ENCODE measurements around the gene THOP1.

Gene THOP1

GRCh38 chr19:2761876-2762782, 23.2 kb upstream of the THOP1 start:
- FAIRE-seq (no peak), DNase-seq (ENCODE audit: extremely low spot score, insufficient read length, low read depth) (no peak)

DNA sequence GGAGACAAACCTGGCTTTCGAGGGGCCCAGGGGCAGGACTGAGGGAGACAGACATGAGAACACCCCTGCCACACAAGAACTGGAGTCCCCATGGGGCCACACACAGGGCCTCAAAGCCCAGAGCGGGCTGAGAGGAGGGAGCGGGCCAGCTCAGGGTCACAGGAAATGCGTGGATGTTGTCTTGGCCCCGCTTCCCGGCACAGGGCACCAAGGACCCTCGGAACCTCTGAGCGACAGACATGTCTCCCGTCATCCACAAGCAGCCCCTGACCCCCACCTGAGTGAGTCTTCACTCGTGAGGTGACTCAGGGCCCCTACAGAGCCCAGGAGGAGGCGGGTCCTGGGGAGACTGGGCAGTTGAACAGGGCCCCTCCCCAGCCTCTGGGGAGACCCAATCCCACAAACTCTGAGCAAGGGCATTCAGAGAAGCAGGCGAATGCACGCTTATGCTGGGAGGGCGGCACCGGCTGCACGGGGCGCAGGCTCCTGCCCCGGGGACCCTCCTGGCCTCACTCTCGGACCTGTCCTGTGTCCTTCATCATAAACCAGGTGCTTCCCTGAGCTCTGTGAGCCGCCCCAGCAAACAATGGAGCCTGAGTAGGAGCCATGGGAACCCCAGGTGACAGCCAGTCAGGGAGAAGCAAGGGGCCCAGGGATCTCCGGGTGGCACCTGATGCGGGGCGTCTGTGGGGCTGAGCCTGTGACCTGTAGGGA, 22.4 kb upstream of the THOP1 start:
- no peak for FAIRE-seq
- no peak for DNase-seq (ENCODE audit: extremely low spot score, insufficient read length, low read depth)

DNA sequence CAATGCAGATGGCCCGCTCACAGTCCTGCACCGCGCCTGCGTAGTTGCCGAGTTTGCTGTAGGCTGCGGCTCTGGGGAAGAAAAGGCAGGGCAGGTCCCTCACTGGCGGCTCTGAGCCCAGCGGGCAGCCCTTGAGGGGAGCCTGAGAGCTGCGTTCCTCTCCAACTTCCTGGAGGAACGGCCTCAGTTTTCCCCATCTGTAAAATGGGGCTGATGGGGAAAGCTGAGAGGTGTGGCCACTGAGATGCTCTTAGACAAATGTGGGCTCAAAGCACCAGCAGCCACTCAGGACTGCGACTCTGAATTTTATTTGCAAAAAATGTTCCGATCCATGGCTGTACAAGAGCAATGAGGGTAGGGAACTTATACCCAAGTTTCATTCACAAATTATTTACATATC, 21.6 kb upstream of the THOP1 start:
- no peak for DNase-seq (ENCODE audit: extremely low spot score, insufficient read length, low read depth)
- FAIRE-seq: no peak

DNA sequence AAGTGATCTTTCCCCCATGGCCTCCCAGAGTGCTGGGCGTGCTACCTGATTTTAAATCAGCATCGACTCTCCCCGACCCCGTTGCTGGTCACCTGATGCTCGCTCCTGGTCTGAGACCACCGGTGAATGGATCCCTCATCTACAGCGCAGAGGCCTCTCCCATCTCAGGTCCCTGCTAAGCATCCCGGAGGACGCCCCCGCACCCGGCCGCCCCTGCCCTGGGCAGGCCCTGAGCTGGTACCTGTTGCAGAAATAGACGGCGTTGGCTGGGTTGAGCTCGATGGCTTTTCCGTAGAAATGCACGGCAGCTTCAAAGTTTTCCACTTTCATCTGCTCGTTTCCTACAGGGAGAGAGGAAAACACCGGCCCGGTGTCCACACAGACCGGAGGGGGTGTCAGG, 20.4 kb upstream of the THOP1 start:
- no peak for DNase-seq (ENCODE audit: extremely low spot score, insufficient read length, low read depth)
- no peak for FAIRE-seq

DNA sequence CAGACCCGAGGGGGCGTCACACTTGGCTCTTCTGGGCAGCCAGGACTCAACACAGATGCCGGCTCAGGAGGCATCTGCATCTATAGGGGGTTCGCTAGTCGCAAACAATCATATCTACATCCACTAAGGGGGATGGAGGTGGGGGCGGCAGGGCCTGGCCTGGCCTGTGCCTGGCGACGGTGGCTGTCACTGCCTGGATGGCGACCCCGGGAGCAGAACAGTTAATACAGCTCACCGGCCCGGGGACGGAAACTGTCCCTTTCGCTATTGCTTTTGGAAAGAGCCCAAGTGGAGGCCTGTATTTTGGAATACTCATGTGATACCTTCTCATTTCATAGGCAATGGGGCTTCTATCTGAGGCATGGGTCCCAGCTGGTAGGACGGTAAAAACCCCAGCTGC, 19.9 kb upstream of the THOP1 start:
- no peak for FAIRE-seq
- DNase-seq (ENCODE audit: extremely low spot score, insufficient read length, low read depth): no peak

GRCh38 chr19:2766594-2767372, 18.5 kb upstream of the THOP1 start:
- FAIRE-seq: no peak
- DNase-seq (ENCODE audit: extremely low spot score, insufficient read length, low read depth): no peak

- DNase-seq (ENCODE audit: extremely low spot score, insufficient read length, low read depth) (no peak), FAIRE-seq (no peak)
Measured at GRCh38 chr19:2767688-2768087, 17.6 kb upstream of the THOP1 start.

DNA sequence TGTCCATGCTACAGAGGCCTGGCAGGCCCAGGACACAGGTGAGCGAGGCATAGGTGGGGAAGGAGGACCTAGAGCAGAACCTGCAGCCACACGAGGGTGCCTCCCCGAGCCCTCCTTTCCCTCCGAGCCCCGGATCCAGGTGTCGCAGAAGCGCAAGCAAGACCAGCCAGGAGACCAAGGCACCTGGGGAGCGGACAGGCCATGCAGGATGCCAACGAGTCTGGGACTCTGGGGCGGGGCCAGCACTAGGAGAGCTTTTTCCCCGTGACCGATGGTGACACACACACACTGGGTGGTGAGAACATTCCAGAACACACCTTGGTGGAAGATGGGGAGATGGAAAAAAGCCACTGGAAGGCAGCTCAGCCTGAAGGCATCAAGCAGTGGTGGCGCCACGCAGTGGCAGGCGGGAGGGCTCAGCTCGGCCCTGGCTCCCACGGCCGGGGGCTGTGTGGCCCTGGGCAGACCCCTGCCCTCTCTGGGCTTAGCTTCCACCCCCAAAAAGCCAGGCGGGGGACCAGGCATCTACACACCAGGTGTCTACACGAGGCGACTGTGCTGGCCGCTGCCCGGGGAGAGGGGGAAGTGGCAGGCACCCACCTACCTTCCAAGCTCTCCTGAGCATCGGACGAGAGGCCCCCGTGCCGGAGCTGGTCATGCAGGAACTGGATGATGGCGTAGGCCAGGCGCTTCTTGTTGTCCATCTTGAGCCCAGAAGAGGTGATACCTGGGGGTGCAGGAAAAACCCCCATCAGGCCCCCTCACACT, 16.8 kb upstream of the THOP1 start:
- no peak for FAIRE-seq
- DNase-seq (ENCODE audit: extremely low spot score, insufficient read length, low read depth): no peak

DNA sequence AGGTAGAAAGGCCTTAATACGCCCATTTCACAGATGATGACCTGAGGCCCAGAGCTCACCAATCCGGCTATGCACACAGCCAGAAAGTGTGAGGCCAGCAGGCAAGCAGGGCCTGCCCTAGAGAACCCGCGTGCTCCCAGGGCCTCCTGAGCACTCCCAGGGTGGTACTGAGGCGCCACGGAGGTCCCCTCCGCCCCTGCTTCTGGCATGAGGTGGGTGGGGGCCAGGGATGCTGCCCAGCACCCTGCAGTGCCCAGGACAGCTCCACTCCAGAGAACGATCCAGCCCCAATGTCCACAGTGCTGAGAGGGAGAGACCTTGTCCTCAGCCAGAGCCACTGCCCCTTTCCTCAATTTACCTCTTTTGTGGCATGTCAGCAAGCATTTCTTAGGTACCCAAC, 16.1 kb upstream of the THOP1 start:
- FAIRE-seq: no peak
- no peak for DNase-seq (ENCODE audit: extremely low spot score, insufficient read length, low read depth)

GRCh38 chr19:2770055-2771013, 15.0 kb upstream of the THOP1 start:
- FAIRE-seq (no peak), DNase-seq (ENCODE audit: extremely low spot score, insufficient read length, low read depth) (no peak)

GRCh38 chr19:2771786-2772674, 13.3 kb upstream of the THOP1 start:
- no peak for FAIRE-seq
- no peak for DNase-seq (ENCODE audit: extremely low spot score, insufficient read length, low read depth)

DNA sequence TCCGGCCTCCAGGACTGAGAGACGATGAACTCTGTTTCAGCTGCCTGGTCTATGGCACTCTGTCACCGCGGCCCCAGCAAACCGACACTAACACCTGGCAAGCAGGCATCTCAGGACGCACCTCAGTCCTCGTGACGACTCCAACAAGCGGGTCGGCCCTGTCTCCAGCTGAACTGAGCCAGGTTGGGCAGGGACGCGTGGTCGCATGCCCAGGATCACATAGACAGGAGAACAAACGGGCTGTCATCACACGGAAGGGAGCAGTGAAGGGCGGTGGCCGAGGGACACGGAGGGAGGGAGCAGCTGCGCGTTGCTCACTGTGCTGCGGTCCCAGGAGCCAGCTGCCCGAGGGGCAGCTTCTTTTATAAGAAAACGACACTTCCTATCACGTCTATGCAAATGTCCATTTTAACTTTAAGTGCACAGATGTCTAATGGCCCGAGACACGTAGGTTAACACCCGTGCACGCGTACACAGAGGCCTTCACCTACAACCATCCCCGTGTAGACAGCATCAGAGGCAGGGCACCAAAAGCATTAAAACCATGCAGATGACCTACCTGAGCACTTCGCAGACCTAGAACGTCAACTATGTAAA, 11.1 kb upstream of the THOP1 start:
- no peak for DNase-seq (ENCODE audit: extremely low spot score, insufficient read length, low read depth)
- no peak for FAIRE-seq

DNA sequence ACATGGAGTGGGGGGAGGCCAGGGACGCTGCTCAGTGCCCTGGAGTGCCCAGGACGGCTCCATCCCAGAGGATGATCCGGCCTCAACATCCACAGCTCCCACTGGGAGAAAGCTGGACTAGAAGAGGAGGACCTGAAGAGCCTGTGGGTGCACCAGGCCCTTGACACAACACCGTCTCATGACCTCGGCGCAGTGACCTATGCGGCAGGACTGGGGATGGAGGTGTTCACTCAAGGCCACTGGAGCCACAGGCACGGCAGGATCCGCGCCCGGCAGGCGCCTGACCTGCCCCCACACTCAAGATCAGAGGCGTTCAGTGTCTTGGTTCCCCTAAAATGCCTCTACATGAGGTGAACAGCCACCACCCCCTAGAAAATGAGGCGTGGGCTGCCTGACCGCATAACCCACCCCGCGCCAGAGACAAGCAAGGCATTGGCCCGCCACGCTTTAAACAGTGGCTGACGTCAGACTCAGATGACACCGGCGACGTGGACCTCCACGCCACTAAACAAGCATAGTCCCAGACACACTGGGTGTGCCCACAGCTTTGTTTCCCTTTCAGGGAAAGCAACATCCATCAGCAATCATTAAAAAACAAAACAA, 10.2 kb upstream of the THOP1 start:
- FAIRE-seq: no peak
- DNase-seq (ENCODE audit: extremely low spot score, insufficient read length, low read depth): no peak

- DNase-seq (ENCODE audit: extremely low spot score, insufficient read length, low read depth): peak; percentile 33
- peak; percentile 88 for FAIRE-seq
Measured at GRCh38 chr19:2775556-2776430, 9.5 kb upstream of the THOP1 start.

- no peak for FAIRE-seq
- no peak for DNase-seq (ENCODE audit: extremely low spot score, insufficient read length, low read depth)
Measured at GRCh38 chr19:2777952-2778683, 7.2 kb upstream of the THOP1 start.

Data from GM18507 (cell line).